GM19043 (cell line): ENCODE results near the gene KDM4B.
"Not testable (repeated sequence)": the region's sequence is repeated elsewhere in the genome, so short reads cannot be mapped to it uniquely, and the experiment has no call there.

Experiments used
- ATAC-seq: cut with Tn5 transposase; IDR thresholded peaks from one replicate; pipeline ENCODE4 v1.9.1; 2021; ENCODE audit warnings: low read depth; ENCODE audit not compliant: unreplicated experiment

Gene KDM4B

DNA sequence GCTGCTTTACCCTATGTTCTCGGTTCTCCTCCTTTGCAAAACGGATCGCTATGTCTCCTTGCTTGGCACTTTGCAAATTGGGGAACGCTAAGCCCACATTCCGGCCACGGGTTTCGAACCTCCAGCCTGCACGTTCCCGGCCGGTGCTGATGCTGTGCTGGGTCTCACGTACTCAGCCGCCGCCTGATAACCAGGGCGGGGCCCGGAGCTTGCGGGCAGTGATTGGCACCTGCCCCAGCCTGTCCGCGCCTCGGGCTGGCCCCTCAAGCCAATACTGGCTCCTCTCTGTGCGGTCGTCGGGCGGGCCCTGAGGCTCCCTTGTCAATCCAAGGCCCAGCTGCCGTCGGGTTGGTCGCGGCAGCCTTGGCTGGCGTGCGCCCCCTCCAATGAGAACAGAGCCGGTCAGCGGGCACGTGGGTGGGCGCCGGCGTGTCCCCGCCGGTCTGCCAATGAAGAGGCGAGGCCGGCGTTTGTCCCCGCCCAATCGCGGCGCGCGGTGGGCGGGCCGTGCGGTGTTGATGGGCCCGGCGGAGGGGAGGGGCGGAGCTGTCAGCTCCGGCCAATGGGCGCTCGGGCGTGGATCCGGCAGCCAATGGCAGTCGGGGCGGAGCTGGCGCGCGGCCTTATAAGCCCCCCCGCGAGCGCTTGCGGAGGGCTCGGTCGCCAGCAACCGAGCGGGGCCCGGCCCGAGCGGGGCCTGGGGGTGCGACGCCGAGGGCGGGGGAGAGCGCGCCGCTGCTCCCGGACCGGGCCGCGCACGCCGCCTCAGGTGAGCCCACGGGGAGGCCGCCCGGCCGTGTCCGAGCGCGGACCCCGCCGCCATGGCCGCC is at the start of gene KDM4B:
KDM4B (plus strand) TSS at position 652 of the 830 bp plus-strand sequence. CDS start 63,778 bp downstream, outside the sequence.
- ATAC-seq = peak; percentile 86

DNA sequence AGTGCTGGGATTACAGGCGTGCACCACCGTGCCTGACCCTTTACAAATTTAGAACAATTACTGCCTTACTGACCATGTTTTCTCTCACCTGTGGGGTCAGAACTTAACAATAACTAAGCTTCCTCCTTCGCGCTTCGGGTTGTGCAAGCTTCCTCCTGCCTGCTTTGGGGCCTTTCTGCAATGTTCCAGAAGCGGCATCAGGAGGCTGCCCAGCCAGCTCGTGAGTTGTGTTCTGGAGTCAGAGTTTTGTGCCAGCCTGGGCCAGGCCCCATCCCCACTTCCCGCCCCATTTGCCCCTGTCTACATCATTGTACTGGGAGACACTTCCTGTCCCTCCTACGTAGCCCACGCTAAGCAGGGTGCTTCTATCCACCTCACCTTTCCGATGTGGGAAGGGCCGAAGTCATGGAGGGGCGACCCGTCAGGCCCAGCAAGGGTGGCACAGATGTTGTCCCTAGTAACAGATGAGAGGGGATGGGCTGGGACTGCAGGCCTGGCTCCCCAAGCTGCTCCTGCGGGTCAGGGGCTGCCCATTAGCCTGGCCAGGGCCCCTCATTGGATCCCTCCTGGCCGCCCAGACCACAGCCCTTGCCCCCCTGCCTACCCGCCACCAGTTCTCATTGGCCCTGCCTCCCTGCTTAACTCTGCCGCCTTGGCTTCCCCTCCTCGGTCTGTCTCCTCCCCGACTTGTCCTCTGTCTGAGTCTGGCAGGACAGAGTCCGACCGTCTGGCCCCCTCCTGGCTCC is 46.2 kb upstream of the KDM4B start:
- ATAC-seq = no peak

DNA sequence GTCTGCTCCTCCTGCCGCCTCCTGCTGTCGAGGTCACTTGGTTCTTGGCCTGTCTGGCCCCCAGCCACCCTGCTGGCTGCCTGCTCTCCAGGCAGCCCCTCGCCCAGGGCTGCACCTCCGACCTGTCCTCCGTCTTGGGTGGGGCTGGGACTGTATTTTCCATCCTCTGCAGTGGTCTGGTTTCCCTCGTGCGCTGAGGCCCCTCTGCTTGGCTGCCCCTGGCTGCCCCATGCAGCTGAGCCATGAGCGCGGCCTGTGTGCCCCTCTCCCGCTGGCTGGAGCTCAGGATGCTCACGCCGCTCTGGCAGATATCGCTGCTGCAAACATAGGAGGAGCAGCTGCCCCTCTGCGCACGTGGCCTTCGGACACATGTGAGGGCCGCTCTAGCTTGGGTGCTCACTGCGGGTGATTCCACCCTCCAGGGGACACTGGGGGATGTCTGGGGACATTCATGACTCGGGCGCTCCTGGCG is 45.6 kb upstream of the KDM4B start:
- ATAC-seq = no peak

- ATAC-seq = no peak
Observed at GRCh38 chr19:4929186-4929585, 39.7 kb upstream of the KDM4B start.

DNA sequence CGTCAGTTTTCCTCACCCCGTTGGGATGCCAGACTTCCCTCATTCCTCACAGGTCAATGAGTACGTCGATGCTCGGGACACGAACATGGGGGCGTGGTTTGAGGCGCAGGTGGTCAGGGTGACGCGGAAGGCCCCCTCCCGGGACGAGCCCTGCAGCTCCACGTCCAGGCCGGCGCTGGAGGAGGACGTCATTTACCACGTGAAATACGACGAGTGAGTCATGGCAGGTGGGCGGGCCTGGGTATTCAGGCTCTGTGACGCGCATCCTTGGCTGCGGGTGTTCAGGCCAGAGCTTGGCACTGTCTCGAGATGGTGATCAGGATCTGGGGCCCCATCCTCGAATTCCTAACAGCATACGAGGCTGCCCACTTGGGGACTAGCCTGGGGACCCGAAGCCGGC is 38.2 kb upstream of the KDM4B start:
- no peak for ATAC-seq

DNA sequence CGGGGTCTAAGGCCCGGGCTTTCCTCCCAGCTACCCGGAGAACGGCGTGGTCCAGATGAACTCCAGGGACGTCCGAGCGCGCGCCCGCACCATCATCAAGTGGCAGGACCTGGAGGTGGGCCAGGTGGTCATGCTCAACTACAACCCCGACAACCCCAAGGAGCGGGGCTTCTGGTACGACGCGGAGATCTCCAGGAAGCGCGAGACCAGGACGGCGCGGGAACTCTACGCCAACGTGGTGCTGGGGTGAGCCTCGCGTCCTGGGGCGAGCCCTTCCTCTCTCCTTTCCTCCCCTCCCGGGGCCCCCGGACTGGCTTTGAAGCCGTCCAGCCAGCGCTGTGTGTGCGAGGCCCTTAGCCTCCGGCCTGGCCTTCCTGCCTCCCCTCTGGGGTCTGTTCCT is 36.2 kb upstream of the KDM4B start:
- no peak for ATAC-seq

- no peak for ATAC-seq
Observed at GRCh38 chr19:4933528-4933927, 35.4 kb upstream of the KDM4B start.

DNA sequence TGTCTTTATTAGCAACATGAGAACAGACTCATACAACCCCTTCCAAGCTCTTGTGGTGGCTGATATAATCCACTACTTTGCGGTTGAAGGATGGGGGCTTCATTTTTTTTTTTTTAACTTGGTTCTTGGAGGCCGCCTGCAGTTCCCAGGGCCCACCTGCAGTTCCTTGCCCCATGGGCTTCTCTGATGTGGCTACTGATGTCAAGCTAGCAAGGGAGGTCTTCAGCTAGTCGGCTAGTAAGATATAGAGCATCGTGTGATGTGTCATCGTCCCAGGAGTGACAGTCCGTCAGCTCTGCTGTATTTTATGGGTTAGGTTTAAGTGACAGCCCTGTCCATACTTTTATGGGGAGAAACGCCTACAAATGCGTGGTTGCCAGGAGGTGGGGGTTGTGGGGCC is 33.5 kb upstream of the KDM4B start:
- ATAC-seq = no peak

DNA sequence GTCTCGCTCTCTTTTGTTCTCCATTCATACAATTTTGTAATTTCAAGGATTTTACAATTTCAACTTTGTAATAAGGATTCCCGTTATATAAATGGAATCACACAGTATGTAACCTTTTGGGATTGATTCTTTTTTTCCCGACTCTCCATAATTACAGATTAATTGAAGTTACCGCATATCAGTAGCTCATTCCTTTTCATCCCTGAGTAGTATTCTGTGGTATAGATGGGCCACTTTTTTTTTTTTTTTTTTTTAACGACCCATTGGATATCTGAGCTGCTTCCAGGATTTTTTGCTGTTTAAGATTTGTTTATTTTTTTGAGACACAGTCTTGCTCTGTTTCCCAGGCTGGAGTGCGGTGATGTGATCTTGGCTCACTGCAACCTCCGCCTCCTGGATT is 31.9 kb upstream of the KDM4B start:
- ATAC-seq = no peak

- ATAC-seq = not testable (repeated sequence)
Observed at GRCh38 chr19:4938461-4938860, 30.5 kb upstream of the KDM4B start.

DNA sequence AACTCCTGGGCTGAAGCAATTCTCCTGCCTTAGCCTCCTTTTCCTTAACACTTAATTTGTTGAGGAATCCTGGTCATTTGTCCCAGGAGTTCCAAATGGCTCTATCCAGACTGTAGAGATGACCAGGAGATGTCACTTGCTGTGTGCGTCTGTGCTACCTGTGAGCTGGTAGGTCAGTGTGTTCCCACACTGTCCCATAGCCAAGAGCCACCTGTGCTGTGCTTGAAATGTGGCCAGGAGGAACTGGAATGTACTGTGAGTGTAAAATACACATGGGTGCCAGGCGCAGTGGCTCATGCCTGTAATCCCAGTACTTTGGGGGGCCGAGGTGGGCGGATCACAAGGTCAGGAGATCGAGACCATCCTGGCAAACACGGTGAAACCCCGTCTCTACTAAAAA is 29.4 kb upstream of the KDM4B start:
- ATAC-seq = no peak

DNA sequence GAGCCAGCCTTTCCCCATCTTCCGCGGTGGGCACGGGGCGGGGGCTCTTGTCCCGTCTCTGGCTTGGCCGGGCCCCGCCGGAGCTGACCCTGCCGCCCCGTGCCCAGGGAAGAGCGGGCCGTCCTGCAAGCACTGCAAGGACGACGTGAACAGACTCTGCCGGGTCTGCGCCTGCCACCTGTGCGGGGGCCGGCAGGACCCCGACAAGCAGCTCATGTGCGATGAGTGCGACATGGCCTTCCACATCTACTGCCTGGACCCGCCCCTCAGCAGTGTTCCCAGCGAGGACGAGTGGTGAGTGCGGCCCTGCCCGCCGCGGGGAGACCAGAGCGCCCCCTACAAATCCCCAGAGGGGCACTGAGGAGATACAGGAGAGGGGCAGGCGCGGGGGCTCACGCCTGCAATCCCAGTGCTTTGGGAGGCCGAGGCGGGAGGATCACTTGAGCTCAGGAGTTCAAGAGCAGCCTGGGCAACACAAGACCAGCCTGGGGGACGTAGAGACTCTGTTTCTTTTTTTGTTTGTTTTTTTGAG is 27.2 kb upstream of the KDM4B start:
- not testable (repeated sequence) for ATAC-seq

- ATAC-seq = not testable (repeated sequence)
Observed at GRCh38 chr19:4950650-4951049, 18.3 kb upstream of the KDM4B start.

DNA sequence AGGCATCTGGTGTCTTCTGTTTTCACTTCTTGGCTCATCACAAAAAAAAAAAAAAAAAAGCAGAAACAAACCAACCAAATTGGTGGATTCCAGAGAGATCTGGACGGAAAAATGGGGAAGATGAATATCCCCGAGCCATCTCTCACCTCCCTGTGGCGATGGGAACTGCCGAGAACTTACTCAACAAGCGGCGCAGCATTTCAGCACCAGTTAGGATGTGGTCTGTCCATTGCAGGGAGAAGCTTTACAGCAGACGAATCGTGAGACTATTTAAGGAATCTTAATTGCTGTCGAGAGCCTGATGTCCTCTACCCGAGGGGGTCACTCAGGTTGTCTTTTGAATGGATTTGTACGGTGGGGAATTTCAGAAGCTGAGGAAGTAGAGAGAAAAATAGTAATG is 17.3 kb upstream of the KDM4B start:
- no peak for ATAC-seq

- no peak for ATAC-seq
Observed at GRCh38 chr19:4952945-4953344, 16.0 kb upstream of the KDM4B start.

- ATAC-seq = not testable (repeated sequence)
Observed at GRCh38 chr19:4954320-4955149, 14.4 kb upstream of the KDM4B start.

GRCh38 chr19:4955274-4955673 is 13.6 kb upstream of the KDM4B start:
- no peak for ATAC-seq

DNA sequence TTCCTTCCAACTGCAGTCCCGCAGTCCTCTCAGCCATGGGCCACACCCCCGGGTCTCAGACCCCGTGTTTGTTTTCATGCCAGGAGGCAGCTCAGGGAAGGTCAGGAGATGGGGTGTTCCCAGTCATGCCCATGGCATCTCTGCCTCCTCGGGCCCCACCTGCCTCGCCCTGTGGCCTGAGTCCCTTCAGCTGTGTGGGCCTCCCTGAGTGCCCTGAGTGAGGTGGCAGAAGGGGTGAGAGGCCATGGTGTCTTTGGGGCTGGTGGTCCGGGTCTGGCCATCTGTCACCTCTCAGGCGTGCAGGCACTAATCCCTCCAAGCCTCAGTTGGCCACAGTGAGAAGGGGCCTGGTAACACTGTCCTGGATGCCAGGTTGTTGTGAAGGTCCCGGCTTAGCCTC is 10.9 kb upstream of the KDM4B start:
- no peak for ATAC-seq

- ATAC-seq = no peak
Observed at GRCh38 chr19:4962085-4962619, 6.8 kb upstream of the KDM4B start.

- no peak for ATAC-seq
Observed at GRCh38 chr19:4965061-4965460, 3.9 kb upstream of the KDM4B start.
